OCI-LY3 (cell line): ENCODE data around the gene SMYD2.
A peak's percentile ranks its signal among the peaks of the same experiment; 100 is the strongest.

Experiments
- H2AFZ ChIP-seq: fragments of 200-600, 300-600 bp; shearing (Covaris generic); 2 replicates; pipeline ENCODE4 v1.6.0; 2014; ENCODE audit warnings: antibody characterized with exemption, low read depth, low read length
- H3K27ac ChIP-seq: fragments of 200-600, 300-600 bp; sonication (generic); 2 replicates; pipeline ENCODE4 v1.5.1; 2014; ENCODE audit warnings: mild to moderate bottlenecking, low read length, moderate library complexity, mixed read lengths
- H3K27me3 ChIP-seq: fragments of 200-600, 300-600 bp; sonication (generic); 2 replicates; pipeline ENCODE4 v1.6.1; 2014; ENCODE audit warnings: low read depth, low read length, mixed read lengths
- H3K36me3 ChIP-seq: fragments of 200-600, 300-600 bp; sonication (generic); replicated peaks from 2 replicates; pipeline ENCODE3; 2014; ENCODE audit warnings: low read depth, low read length, mixed read lengths
- H3K4me1 ChIP-seq: fragments of 300-600, 200-600 bp; sonication (generic); 2 replicates; pipeline ENCODE4 v1.6.1; 2014; ENCODE audit warnings: low read length, mixed read lengths
- H3K4me2 ChIP-seq: fragments of 200-600, 300-600 bp; sonication (generic); 2 replicates; pipeline ENCODE4 v1.6.1; 2014; ENCODE audit warnings: low read length, mixed read lengths
- H3K4me3 ChIP-seq: fragments of 300-600, 200-600 bp; sonication (generic); 2 replicates; pipeline ENCODE4 v1.5.1; 2014; ENCODE audit warnings: antibody characterized with exemption, mild to moderate bottlenecking, low read length, moderate library complexity
- H3K79me2 ChIP-seq: fragments of 300-600, 200-600 bp; shearing (Covaris generic); 2 replicates; pipeline ENCODE4 v1.6.1; 2014; ENCODE audit warnings: mild to moderate bottlenecking, low read length, mixed read lengths
- H3K9ac ChIP-seq: fragments of 300-600, 200-600 bp; shearing (Covaris generic); 2 replicates; pipeline ENCODE4 v1.6.0; 2014; ENCODE audit warnings: mild to moderate bottlenecking, low read length, moderate library complexity
- H3K9me3 ChIP-seq: fragments of 200-600, 300-600 bp; shearing (Covaris generic); 2 replicates; pipeline ENCODE4 v1.6.1; 2014; ENCODE audit warnings: low read length, mixed read lengths; ENCODE audit not compliant: insufficient read depth
- H4K20me1 ChIP-seq: fragments of 200-600, 300-600 bp; sonication (generic); 2 replicates; pipeline ENCODE4 v1.6.1; 2016; ENCODE audit warnings: low read length, mixed read lengths; ENCODE audit not compliant: insufficient read depth
- CTCF ChIP-seq: fragments of 200-600, 300-600 bp; sonication (generic); IDR thresholded peaks from 2 replicates; pipeline ENCODE4 v1.5.1; 2014; ENCODE audit warnings: antibody characterized with exemption, low read length, low read depth
- EZH2phosphoT487 ChIP-seq: fragments of 200-600 bp; shearing (Covaris generic); IDR thresholded peaks from 2 replicates; pipeline ENCODE4 v1.6.1; 2018; ENCODE audit warnings: antibody characterized with exemption, mixed run types, low read depth

The SMYD2 gene

GRCh38 chr1:214317300-214317699, 36.3 kb downstream of the SMYD2 start:
- H3K4me1 ChIP-seq: peaks cover 40% of the 10 kb centered on the region
- H3K9me3 ChIP-seq: no peaks in the 10 kb centered on the region
- H3K36me3 ChIP-seq: peaks cover 44% of the 10 kb centered on the region
- no peaks in the 10 kb centered on the region for H3K27me3 ChIP-seq
- H3K27ac ChIP-seq: no peak overlapping the region
- H3K4me2 ChIP-seq: peak overlapping the region; percentile 38
- no peaks in the 10 kb centered on the region for H3K79me2 ChIP-seq
- no peak overlapping the region for H2AFZ ChIP-seq
- H3K4me3 ChIP-seq: no peak overlapping the region
- TF ChIP-seq EZH2phosphoT487 (no peak), CTCF (no peak)
- H3K9ac ChIP-seq: no peak overlapping the region
- peaks cover 8% of the 10 kb centered on the region; the same call in 1 of the 2 replicates for H4K20me1 ChIP-seq

GRCh38 chr1:214317734-214318133, 36.8 kb downstream of the SMYD2 start:
- Histone ChIP-seq H3K27me3 (no peaks in the 10 kb centered on the region), H2AFZ (no peak overlapping the region), H3K9ac (no peak overlapping the region)

GRCh38 chr1:214318356-214318755, 37.4 kb downstream of the SMYD2 start:
- Histone ChIP-seq H3K4me1 (peaks cover 45% of the 10 kb centered on the region), H3K4me2 (peak overlapping the region; percentile 38; the same call in 1 of the 2 replicates), H2AFZ (no peak overlapping the region), H4K20me1 (peaks cover 8% of the 10 kb centered on the region; the same call in 1 of the 2 replicates), H3K9ac (no peak overlapping the region), H3K79me2 (no peaks in the 10 kb centered on the region), H3K36me3 (peaks cover 52% of the 10 kb centered on the region), H3K9me3 (no peaks in the 10 kb centered on the region), H3K27ac (no peak overlapping the region), H3K4me3 (no peak overlapping the region), H3K27me3 (no peaks in the 10 kb centered on the region)
- TF ChIP-seq CTCF: no peak
- no peak for TF ChIP-seq EZH2phosphoT487

More at GRCh38 chr1:214317734-214318133, 36.8 kb downstream of the SMYD2 start:
- peaks cover 48% of the 10 kb centered on the region for H3K36me3 ChIP-seq
- no peaks in the 10 kb centered on the region for H3K9me3 ChIP-seq
- H3K79me2 ChIP-seq: no peaks in the 10 kb centered on the region
- H3K4me1 ChIP-seq: peaks cover 44% of the 10 kb centered on the region
- peak overlapping the region; percentile 38 for H3K4me2 ChIP-seq
- no peak for TF ChIP-seq EZH2phosphoT487
- TF ChIP-seq CTCF: peak; percentile 46
- H3K4me3 ChIP-seq: no peak overlapping the region; the same call in 1 of the 2 replicates
- H3K27ac ChIP-seq: no peak overlapping the region
- peaks cover 8% of the 10 kb centered on the region; the same call in 1 of the 2 replicates for H4K20me1 ChIP-seq

- no peak overlapping the region for H2AFZ ChIP-seq
- H4K20me1 ChIP-seq: peaks cover 8% of the 10 kb centered on the region; the same call in 1 of the 2 replicates
- H3K4me2 ChIP-seq: no peak overlapping the region
- H3K9me3 ChIP-seq: no peaks in the 10 kb centered on the region
- peaks cover 45% of the 10 kb centered on the region for H3K4me1 ChIP-seq
- H3K79me2 ChIP-seq: no peaks in the 10 kb centered on the region
- peaks cover 52% of the 10 kb centered on the region for H3K36me3 ChIP-seq
- H3K27ac ChIP-seq: no peak overlapping the region
- H3K27me3 ChIP-seq: no peaks in the 10 kb centered on the region
- no peak for TF ChIP-seq EZH2phosphoT487
- no peak for TF ChIP-seq CTCF
- no peak overlapping the region for H3K9ac ChIP-seq
- H3K4me3 ChIP-seq: no peak overlapping the region
These were observed 38.2 kb downstream of the SMYD2 start for GRCh38 chr1:214318956-214319736.
